ENCODE data around the gene PRRX2. TPM values are rescaled to one million over a fixed set of nuclear protein-coding genes. Genes with fewer than 3 reads are reported as not detected.

Gene PRRX2
- total and polyA plus RNA-seq, 2 of the 13 experiments (the other 11 are each of a cell fraction or from before 2014, with no cell fraction given): 0.05 TPM; not detected in 1

GRCh38 chr9:129641750-129642585, 23.5 kb upstream of the PRRX2 start, which contains the start of gene ASB6 (continued):
- TF ChIP-seq ZNF280D (CRISPR knock-in tag; IDR thresholded peaks at IDR 0.05) (peak; percentile 89), GMEB2 (CRISPR knock-in tag; IDR thresholded peaks at IDR 0.05; ENCODE audit: low read depth) (peak; percentile 63; the same call in 1 of the 2 replicates), CAMTA2 (CRISPR knock-in tag; IDR thresholded peaks at IDR 0.05; ENCODE audit: borderline replicate concordance) (no peak; the same call in 1 of the 2 replicates), ZNF792 (CRISPR knock-in tag; IDR thresholded peaks at IDR 0.05) (peak; percentile 96), MTF2 (CRISPR knock-in tag; IDR thresholded peaks at IDR 0.05; ENCODE audit: borderline replicate concordance) (peak; percentile 59; the same call in 1 of the 2 replicates), ZBTB38 (CRISPR knock-in tag; IDR thresholded peaks at IDR 0.05) (peak; percentile 90), EZH2 (conservative IDR thresholded peaks at IDR 0.05; ENCODE audit: low read depth, low read length) (no peak), ZNF563 (CRISPR knock-in tag; IDR thresholded peaks at IDR 0.05) (peak; percentile 80), NFE2 (CRISPR knock-in tag; IDR thresholded peaks at IDR 0.05) (0 out of 2 replicates have a peak, but pooled peaks have one; percentile 39), CBFB (CRISPR knock-in tag; IDR thresholded peaks at IDR 0.05) (peak; percentile 95), STAT6 (CRISPR knock-in tag; IDR thresholded peaks at IDR 0.05; ENCODE audit: borderline replicate concordance) (peak; percentile 89; the same call in 1 of the 2 replicates), HNF4G (IDR thresholded peaks at IDR 0.05; ENCODE audit: borderline replicate concordance, low read depth, low read length) (peak; percentile 16; the same call in 1 of the 2 replicates), HNF4G (CRISPR knock-in tag; IDR thresholded peaks at IDR 0.05; ENCODE audit: borderline replicate concordance, low read depth) (peak; percentile 83; the same call in 1 of the 2 replicates), THAP11 (CRISPR knock-in tag; IDR thresholded peaks at IDR 0.05) (peak; percentile 96), FOXJ3 (CRISPR knock-in tag; IDR thresholded peaks at IDR 0.05; ENCODE audit: borderline replicate concordance) (no peak), ZFP36L1 (CRISPR knock-in tag; IDR thresholded peaks at IDR 0.05) (peak; percentile 80; the same call in 1 of the 2 replicates), PCBP2 (optimal IDR thresholded peaks at IDR 0.05; ENCODE audit: low read depth, low read length, poor library complexity, severe bottlenecking) (no peak)
- TF ChIP-seq, protein P1, sequence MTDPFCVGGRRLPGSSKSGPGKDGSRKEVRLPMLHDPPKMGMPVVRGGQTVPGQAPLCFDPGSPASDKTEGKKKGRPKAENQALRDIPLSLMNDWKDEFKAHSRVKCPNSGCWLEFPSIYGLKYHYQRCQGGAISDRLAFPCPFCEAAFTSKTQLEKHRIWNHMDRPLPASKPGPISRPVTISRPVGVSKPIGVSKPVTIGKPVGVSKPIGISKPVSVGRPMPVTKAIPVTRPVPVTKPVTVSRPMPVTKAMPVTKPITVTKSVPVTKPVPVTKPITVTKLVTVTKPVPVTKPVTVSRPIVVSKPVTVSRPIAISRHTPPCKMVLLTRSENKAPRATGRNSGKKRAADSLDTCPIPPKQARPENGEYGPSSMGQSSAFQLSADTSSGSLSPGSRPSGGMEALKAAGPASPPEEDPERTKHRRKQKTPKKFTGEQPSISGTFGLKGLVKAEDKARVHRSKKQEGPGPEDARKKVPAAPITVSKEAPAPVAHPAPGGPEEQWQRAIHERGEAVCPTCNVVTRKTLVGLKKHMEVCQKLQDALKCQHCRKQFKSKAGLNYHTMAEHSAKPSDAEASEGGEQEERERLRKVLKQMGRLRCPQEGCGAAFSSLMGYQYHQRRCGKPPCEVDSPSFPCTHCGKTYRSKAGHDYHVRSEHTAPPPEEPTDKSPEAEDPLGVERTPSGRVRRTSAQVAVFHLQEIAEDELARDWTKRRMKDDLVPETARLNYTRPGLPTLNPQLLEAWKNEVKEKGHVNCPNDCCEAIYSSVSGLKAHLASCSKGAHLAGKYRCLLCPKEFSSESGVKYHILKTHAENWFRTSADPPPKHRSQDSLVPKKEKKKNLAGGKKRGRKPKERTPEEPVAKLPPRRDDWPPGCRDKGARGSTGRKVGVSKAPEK (CRISPR knock-in tag; IDR thresholded peaks at IDR 0.05; ENCODE audit: borderline replicate concordance): no peak

Data from HepG2 (cell line).